CD4-positive, alpha-beta T cell (primary cell): ENCODE data around the gene KAT5. TPM values are rescaled to one million over a fixed set of nuclear protein-coding genes. Genes with fewer than 3 reads are reported as not detected.
"Not testable (repeated sequence)": the region's sequence is repeated elsewhere in the genome, so short reads cannot be mapped to it uniquely, and the experiment has no call there.

Experiments
- ATAC-seq: fragments of 200-7000 bp; cut with Tn5 transposase; one replicate; pipeline ENCODE4 v1.10.0; 2022; ENCODE audit warnings: mild to moderate bottlenecking; ENCODE audit not compliant: poor library complexity
- CTCF ChIA-PET: fragments of 350-600 bp; sonication (Branson Sonifier 250); formaldehyde crosslinking; loops from one replicate; lab custom pipeline; 2021; ENCODE audit warnings: antibody characterized with exemption, inconsistent platforms; lab: Charles Lee
- POLR2A ChIA-PET: fragments of 350-600 bp; sonication (Branson Sonifier 250); formaldehyde crosslinking; loops from one replicate; lab custom pipeline; 2021; ENCODE audit warnings: antibody characterized with exemption, inconsistent platforms; lab: Charles Lee
- DNase-seq, 14 experiments: peaks; one replicate each; pipeline ENCODE4 v3.0.0-alpha.2; 2013 to 2020; ENCODE audit warnings: mixed read lengths in 2 of 14
- H3K27ac ChIP-seq, 2 donors: one replicate each; pipeline versions ENCODE4 v1.5.1 to v1.7.0; 2013; ENCODE audit warnings: low read length in 2 of 2, low read depth in 1 of 2, mild to moderate bottlenecking in 1 of 2
- H3K27me3 ChIP-seq, 2 experiments: 1 replicate in 1 of 2; 2 replicates in 1 of 2; pipeline versions ENCODE4 v1.6.1 to v1.7.0; 2013; ENCODE audit warnings: low read length in 2 of 2, control low read depth in 1 of 2, mild to moderate bottlenecking in 1 of 2, moderate library complexity in 1 of 2; ENCODE audit not compliant: insufficient read depth in 2 of 2, control insufficient read depth in 1 of 2
- H3K36me3 ChIP-seq: one replicate; pipeline ENCODE4 v1.6.1; 2013; ENCODE audit warnings: low read length, control low read depth; ENCODE audit not compliant: insufficient read depth
- H3K4me1 ChIP-seq: one replicate; pipeline ENCODE4 v1.6.1; 2013; ENCODE audit warnings: low read length, control low read depth; ENCODE audit not compliant: insufficient read depth
- H3K4me3 ChIP-seq: one replicate; pipeline ENCODE4 v1.5.1; 2013; ENCODE audit warnings: mild to moderate bottlenecking, low read length, moderate library complexity
- H3K9me3 ChIP-seq, 2 experiments: 1 replicate in 1 of 2; 2 replicates in 1 of 2; pipeline versions ENCODE4 v1.6.1 to v1.7.0; 2013; ENCODE audit warnings: low read length in 2 of 2, mild to moderate bottlenecking in 2 of 2, control low read depth in 1 of 2, moderate library complexity in 1 of 2; ENCODE audit not compliant: control insufficient read depth in 1 of 2, insufficient read depth in 1 of 2
- H3K27ac Mint-ChIP-seq: one replicate; pipeline ENCODE4 v1.8.0; 2020; ENCODE audit warnings: mixed read lengths
- H3K27me3 Mint-ChIP-seq: one replicate; pipeline ENCODE4 v1.8.0; 2021; ENCODE audit warnings: mixed read lengths
- H3K36me3 Mint-ChIP-seq: one replicate; pipeline ENCODE4 v1.8.0; 2021; ENCODE audit warnings: low read depth, mixed read lengths
- H3K4me1 Mint-ChIP-seq: one replicate; pipeline ENCODE4 v1.8.0; 2021; ENCODE audit warnings: low read depth, mixed read lengths
- H3K4me3 Mint-ChIP-seq: one replicate; pipeline ENCODE4 v1.8.0; 2020; ENCODE audit warnings: mild to moderate bottlenecking, mixed read lengths
- H3K9me3 Mint-ChIP-seq: one replicate; pipeline ENCODE4 v1.8.0; 2020; ENCODE audit warnings: mixed read lengths
- intact Hi-C, 2 experiments: fragments of 100-400 bp; cut with DNase I in 1 of 2; cut with micrococcal nuclease in 1 of 2; formaldehyde crosslinking; loops; one replicate each; pipeline versions ENCODE4 v1.15.1 to v1.9.0; 2023 to 2025; cut with DNase I, micrococcal nuclease
- total RNA-seq, 174 experiments: library from RNA in 2 of 174; stranded (reverse) in 2 of 174; gene quantifications; one replicate each; pipeline ENCODE4 v1.2.3 and lab custom pipeline; 2021 to 2026
- TF ChIP-seq, protein P1 (sequence below): fragments of 200-600 bp; IDR thresholded peaks from one replicate; pipeline ENCODE4 v1.8.0; 2022; ENCODE audit warnings: antibody characterized with exemption, mild to moderate bottlenecking

KAT5 gene
- total RNA-seq, 2 experiments from 2014 or later, result 90.9 to 99.6 TPM

- H3K27me3 ChIP-seq, result peaks cover 4% of the 10 kb centered on the region in 2 experiments
These were observed 15.8 kb downstream of the KAT5 start for GRCh38 chr11:65727865-65728264.

DNA sequence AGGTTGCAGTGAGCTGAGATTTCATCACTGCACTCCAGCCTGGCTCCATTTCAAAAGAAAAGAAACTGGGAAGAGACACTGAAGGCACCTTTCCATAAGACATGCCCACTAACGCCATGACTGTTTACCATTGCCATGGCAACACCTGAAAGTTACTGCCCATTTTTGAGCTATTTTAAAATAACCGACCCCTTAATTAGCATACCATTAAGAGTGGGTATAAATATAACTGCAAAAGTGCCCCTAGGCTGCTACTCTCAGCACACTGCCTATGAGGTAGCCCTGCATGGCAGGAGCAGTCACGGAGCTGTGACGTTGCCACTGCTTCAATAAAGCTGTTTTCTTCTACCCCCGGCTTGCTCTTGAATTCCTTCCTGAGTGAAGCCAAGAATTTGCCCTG is 18.4 kb downstream of the KAT5 start:
- ChIA-PET CTCF (no interaction called here), POLR2A (no interaction called here)
- no peak overlapping the region for H3K4me3 Mint-ChIP-seq
- intact Hi-C loops, result no loop called here
- peaks cover 16% of the 10 kb centered on the region for H3K27me3 Mint-ChIP-seq
- Histone ChIP-seq H3K4me3 (no peak overlapping the region), H3K4me1 (no peaks in the 10 kb centered on the region), H3K27ac (no peak overlapping the region), H3K27me3 (peaks cover 4% of the 10 kb centered on the region in 2 experiments), H3K9me3 (no peaks in the 10 kb centered on the region), H3K36me3 (no peaks in the 10 kb centered on the region)
- no peaks in the 10 kb centered on the region for H3K36me3 Mint-ChIP-seq
- TF ChIP-seq, protein P1, sequence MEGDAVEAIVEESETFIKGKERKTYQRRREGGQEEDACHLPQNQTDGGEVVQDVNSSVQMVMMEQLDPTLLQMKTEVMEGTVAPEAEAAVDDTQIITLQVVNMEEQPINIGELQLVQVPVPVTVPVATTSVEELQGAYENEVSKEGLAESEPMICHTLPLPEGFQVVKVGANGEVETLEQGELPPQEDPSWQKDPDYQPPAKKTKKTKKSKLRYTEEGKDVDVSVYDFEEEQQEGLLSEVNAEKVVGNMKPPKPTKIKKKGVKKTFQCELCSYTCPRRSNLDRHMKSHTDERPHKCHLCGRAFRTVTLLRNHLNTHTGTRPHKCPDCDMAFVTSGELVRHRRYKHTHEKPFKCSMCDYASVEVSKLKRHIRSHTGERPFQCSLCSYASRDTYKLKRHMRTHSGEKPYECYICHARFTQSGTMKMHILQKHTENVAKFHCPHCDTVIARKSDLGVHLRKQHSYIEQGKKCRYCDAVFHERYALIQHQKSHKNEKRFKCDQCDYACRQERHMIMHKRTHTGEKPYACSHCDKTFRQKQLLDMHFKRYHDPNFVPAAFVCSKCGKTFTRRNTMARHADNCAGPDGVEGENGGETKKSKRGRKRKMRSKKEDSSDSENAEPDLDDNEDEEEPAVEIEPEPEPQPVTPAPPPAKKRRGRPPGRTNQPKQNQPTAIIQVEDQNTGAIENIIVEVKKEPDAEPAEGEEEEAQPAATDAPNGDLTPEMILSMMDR, result no peak
- H3K4me1 Mint-ChIP-seq, result no peaks in the 10 kb centered on the region
- DNase-seq (no peak), ATAC-seq (no peak)
- H3K27ac Mint-ChIP-seq, result no peak overlapping the region
- H3K9me3 Mint-ChIP-seq, result no peaks in the 10 kb centered on the region

More at GRCh38 chr11:65727865-65728264, 15.8 kb downstream of the KAT5 start:
- intact Hi-C loops, result no loop called here
- no peak overlapping the region for H3K4me3 ChIP-seq
- ATAC-seq (no peak), DNase-seq (no peak)
- no peak overlapping the region for H3K27ac Mint-ChIP-seq
- H3K4me1 ChIP-seq, result no peaks in the 10 kb centered on the region
- H3K27ac ChIP-seq, result no peak overlapping the region
- H3K9me3 ChIP-seq, result no peaks in the 10 kb centered on the region
- H3K36me3 Mint-ChIP-seq, result no peaks in the 10 kb centered on the region
- no peaks in the 10 kb centered on the region for H3K4me1 Mint-ChIP-seq
- H3K27me3 Mint-ChIP-seq, result peaks cover 7% of the 10 kb centered on the region
- H3K4me3 Mint-ChIP-seq, result no peak overlapping the region
- H3K9me3 Mint-ChIP-seq, result no peaks in the 10 kb centered on the region
- TF ChIP-seq, protein P1, result no peak
- ChIA-PET POLR2A (no interaction called here), CTCF (interaction anchor here (1.1 kb wide), 1 partner anchor 16 kb away, joined by 3 read pairs; the partner anchor contains the start of gene KAT5)
- H3K36me3 ChIP-seq, result no peaks in the 10 kb centered on the region

DNA sequence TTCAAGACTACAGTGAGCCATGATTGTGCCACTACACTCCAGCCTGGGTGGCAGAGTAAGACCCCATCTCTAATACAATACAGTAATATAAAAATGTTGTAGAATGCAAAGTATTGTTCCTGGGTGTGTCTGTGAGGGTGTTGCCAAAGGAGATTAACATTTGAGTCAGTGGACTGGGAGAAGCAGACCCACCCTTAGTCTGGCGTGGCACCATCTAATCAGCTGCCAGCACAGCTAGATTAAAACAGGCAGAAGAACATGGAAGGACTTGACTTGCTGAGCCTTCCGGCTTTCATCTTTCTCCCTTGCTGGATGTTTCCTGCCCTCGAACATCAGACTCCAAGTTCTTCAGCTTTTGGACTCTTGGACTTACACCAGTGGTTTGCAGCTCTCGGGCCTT is 23.1 kb downstream of the KAT5 start:
- H3K36me3 Mint-ChIP-seq, H3K4me1 ChIP-seq, intact Hi-C loops, ATAC-seq, H3K27ac ChIP-seq, H3K9me3 Mint-ChIP-seq, H3K9me3 ChIP-seq, CTCF ChIA-PET, H3K36me3 ChIP-seq, POLR2A ChIA-PET, H3K4me3 Mint-ChIP-seq, DNase-seq, H3K27ac Mint-ChIP-seq, H3K4me1 Mint-ChIP-seq, H3K4me3 ChIP-seq: not testable (repeated sequence)
- H3K27me3 Mint-ChIP-seq, result peaks cover 33% of the 10 kb centered on the region
- H3K27me3 ChIP-seq, result peaks cover 6 to 13% of the 10 kb centered on the region in 2 experiments

- ATAC-seq, result no peak
These were observed 24.8 kb downstream of the KAT5 start for GRCh38 chr11:65736810-65737209.

More at GRCh38 chr11:65736810-65737209, 24.8 kb downstream of the KAT5 start:
- DNase-seq, result no peak
- no peaks in the 10 kb centered on the region for H3K9me3 Mint-ChIP-seq
- CTCF ChIA-PET, result no interaction called here
- H3K4me1 ChIP-seq, result no peaks in the 10 kb centered on the region
- TF ChIP-seq, protein P1, result no peak
- H3K9me3 ChIP-seq, result no peaks in the 10 kb centered on the region
- no peaks in the 10 kb centered on the region for H3K36me3 Mint-ChIP-seq
- POLR2A ChIA-PET, result no interaction called here
- intact Hi-C loops, result no loop called here
- H3K27ac Mint-ChIP-seq, result no peak overlapping the region
- H3K27me3 ChIP-seq, result peaks cover 3 to 16% of the 10 kb centered on the region in 2 experiments
- H3K4me3 ChIP-seq, result no peak overlapping the region
- H3K27me3 Mint-ChIP-seq, result peaks cover 36% of the 10 kb centered on the region
- no peaks in the 10 kb centered on the region for H3K4me1 Mint-ChIP-seq
- no peak overlapping the region for H3K27ac ChIP-seq
- no peaks in the 10 kb centered on the region for H3K36me3 ChIP-seq
- H3K4me3 Mint-ChIP-seq, result no peak overlapping the region
